Ecto neural progenitor cell (in vitro differentiated cells): ENCODE measurements around the gene GPR17.

Experiments used
- DNase-seq: peaks from one replicate; pipeline ENCODE4 v3.0.0-alpha.2; 2018; ENCODE audit warnings: low spot score

Gene GPR17, protein sequence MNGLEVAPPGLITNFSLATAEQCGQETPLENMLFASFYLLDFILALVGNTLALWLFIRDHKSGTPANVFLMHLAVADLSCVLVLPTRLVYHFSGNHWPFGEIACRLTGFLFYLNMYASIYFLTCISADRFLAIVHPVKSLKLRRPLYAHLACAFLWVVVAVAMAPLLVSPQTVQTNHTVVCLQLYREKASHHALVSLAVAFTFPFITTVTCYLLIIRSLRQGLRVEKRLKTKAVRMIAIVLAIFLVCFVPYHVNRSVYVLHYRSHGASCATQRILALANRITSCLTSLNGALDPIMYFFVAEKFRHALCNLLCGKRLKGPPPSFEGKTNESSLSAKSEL

GRCh38 chr2:127645395-127646291 lies at the start of gene GPR17:
Gene GPR17, plus strand, starts transcription at chr2:127646153. Its CDS starts 4,583 bp downstream, at chr2:127650736.
- DNase-seq: no peak

DNA sequence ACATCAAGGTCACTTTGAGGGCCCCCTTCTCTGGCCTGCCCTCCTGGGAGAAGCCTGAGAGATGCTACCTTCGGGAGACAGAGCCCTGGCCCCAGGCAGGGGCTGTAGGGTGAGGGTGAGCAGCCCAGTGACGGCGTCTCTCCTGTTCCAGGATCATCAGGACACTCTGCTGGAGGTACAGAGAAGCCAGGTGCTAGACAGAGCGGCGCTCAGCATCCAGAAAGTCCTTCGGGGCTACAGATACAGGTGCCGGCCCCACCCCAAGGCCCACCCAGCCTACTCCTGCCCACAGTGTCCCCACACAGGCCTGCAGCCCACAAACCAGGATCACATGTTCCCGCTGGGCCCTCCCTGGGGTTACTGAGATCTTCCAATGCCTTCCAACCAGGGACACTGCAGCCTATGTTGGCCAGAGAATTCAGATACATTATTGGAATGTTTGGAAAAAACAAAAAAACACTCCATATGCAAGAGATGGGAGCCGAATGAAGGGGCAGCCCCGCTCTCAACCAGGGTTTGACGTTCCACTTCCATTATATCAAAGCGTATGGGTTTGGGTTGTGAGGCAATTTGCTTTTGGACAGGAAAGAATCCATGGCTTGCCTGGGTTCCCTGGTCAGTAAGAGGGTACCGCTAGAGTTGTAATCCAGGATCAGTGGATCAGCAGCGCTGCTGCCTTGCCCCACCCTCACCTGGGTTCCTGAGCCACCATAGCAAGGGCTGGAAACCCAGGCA lies 49.5 kb upstream of the GPR17 start:
- peak; percentile 24 for DNase-seq

- DNase-seq: peak; percentile 22
These were observed 48.6 kb upstream of the GPR17 start for GRCh38 chr2:127597046-127597983.

DNA sequence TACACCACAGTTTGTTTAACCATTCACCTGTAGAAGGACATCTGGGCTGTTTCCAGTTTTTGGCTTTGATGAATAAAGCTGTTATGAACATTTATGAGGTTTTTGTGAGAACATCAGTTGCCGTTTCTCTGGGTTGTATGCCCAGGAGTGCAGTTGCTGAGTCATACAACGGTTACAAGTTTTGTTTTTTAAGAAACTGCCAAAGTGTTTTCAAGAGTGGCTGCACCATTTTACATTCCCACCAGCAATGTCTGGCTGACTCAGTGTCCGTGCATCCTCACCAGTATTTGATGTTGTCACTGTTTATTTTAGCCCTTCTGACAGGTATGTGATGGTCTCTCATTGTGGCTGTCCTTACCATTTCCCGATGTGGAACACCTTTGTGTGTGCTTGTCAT lies 48.0 kb upstream of the GPR17 start:
- DNase-seq: no peak

- no peak for DNase-seq
These were observed 47.2 kb upstream of the GPR17 start for GRCh38 chr2:127598711-127599110.

DNA sequence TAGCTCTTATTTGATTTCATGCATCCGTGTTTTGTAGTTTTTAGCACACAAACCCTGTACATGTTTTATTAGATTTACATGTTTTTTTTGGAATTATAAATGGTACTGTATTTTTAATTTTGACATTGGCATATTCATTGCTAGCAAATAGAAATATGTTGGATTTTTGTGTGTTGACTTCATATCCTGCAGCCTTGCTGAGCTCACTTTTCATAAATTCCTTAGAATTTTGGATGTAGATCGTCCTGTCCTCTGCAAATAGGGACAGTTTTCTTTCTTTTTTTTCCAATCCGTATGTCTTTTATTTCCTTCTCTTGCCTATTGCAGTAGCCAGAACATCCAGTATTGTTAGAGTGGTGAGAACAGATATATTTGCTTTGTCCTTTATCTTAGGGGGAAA lies 46.7 kb upstream of the GPR17 start:
- no peak for DNase-seq

GRCh38 chr2:127604986-127605385 lies 41.0 kb upstream of the GPR17 start:
- DNase-seq: no peak

DNA sequence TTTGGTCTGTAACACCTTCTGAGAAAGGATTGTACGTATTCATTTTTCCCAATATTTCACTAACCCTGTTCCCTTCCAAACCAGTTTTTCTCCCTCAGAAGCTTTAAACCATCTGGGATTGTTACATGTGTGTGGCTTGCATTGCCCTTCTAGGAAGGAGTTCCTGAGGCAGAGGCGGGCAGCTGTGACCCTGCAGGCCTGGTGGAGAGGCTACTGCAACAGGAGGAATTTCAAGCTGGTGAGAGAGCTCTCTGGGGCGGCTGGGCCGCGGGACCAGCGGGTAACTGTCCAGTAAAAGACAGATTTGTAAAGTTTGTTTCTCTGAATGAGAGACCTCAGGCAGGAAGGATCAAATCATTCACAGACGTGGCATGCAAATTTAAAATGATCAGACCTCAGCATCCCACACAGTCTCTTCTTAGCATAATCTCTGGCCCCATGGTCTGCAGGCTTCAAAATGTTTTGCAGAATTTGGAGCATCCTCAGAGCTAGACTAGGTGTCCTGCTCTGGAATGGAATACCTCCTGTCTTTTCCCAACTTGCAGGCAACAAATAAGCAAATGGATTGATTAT lies 40.2 kb upstream of the GPR17 start:
- DNase-seq: no peak

DNA sequence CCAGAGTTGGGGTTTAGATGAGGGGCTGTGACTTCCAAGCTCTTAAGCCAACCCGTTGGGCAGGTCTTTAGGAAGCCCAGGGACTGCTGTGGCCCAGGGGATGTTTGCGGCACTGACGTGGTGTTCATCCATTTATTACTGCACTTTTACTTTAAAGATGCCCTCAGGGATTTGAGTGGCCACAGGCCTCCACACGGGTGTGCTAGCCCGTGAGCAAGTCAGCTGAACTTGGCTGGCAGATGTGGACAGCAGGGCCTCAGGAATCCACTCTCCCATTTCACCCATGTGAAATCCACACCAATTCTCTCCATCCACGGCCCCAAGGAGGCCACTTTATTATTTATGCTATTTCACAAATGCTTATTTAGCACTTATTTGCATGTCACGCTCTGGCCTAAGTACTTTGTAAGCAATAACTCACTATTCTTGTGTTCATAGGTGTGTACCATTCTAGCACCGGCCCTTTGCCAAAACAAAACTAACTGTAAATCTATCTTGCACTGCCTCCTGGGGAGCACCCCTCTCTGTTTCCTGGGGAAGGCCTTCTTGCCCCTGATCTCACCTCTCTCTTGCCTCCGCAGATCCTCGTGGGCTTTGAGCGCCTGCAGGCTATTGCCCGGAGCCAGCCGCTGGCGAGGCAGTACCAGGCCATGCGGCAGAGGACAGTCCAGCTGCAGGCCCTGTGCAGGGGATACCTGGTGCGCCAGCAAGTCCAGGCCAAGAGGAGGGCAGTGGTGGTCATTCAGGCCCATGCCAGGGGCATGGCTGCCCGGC lies 39.1 kb upstream of the GPR17 start:
- no peak for DNase-seq

DNA sequence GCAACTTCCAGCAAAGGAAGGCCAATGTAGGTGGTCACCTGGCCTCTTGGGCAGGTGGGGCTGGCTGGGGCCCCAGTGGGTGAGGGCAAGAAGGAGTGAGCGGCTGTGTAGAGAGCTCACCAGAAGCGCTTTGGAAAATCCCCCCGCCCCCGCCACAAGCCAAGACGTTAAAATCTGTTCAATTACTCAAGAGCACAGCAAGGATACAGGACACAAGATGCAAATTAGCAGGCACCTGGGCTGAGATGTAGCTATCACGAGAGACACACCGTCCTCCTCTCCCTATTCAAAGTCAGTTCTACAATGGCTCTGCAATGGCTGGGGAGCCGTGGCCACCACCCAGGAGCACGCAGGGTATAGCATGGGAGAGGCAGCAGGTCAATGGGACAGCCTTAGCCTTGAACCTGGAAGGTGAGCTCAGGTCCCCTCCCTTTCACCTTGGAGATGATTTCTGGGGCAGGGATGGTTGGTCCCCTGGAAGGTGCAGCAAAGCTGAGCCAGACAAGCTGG lies 38.5 kb upstream of the GPR17 start:
- no peak for DNase-seq

- DNase-seq: no peak
These were observed 37.6 kb upstream of the GPR17 start for GRCh38 chr2:127608061-127609030.

DNA sequence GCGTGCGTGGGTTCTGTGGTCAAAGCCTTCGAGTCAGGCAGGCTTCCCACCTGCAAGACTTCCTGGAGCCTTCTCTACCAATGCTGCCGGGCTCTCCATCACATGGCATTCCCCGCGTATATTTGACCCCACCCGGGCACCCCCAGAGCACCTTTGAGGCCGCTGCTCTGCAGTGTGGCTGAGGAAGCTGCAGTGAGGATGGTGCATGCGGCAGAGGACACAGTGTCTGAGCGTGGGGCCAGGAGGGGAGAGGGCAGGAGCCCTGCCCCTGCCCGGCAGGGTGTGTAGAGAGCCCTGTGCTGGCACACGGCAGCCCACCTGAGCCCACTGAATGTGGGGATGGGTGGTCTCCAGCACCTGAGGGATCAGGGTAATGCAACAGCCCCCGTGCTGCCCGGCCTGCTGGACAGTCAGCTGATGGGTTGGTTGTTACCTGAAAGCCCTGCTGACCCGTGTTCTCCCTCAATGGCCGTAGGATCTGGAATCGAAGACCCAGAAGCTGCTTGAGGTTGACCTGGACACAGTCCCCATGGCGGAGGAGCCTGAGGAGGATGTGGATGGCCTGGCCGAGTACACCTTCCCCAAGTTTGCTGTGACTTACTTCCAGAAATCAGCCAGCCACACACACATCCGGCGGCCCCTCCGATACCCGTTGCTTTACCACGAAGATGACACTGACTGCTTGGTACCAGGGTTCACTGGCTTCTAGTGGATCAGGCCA lies 36.8 kb upstream of the GPR17 start:
- DNase-seq: peak; percentile 29

DNA sequence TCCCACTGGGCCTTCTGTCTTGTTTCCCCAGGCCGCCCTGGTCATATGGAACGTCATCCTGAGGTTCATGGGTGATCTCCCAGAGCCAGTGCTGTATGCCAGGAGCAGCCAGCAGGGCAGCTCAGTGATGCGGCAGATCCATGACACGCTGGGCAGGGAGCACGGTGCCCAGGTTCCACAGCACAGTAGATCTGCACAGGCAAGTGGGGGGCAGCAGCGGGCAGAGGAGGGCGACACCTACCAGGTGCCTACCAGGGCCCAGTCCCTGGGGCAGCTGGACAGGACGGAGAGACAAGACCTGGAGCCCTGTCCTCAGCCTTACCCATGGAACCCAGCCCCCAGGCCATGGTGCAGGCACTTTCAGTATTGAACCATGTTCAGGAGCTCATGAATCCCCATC lies 36.1 kb upstream of the GPR17 start:
- peak; percentile 15 for DNase-seq

- no peak for DNase-seq
These were observed 35.4 kb upstream of the GPR17 start for GRCh38 chr2:127610561-127610960.

DNA sequence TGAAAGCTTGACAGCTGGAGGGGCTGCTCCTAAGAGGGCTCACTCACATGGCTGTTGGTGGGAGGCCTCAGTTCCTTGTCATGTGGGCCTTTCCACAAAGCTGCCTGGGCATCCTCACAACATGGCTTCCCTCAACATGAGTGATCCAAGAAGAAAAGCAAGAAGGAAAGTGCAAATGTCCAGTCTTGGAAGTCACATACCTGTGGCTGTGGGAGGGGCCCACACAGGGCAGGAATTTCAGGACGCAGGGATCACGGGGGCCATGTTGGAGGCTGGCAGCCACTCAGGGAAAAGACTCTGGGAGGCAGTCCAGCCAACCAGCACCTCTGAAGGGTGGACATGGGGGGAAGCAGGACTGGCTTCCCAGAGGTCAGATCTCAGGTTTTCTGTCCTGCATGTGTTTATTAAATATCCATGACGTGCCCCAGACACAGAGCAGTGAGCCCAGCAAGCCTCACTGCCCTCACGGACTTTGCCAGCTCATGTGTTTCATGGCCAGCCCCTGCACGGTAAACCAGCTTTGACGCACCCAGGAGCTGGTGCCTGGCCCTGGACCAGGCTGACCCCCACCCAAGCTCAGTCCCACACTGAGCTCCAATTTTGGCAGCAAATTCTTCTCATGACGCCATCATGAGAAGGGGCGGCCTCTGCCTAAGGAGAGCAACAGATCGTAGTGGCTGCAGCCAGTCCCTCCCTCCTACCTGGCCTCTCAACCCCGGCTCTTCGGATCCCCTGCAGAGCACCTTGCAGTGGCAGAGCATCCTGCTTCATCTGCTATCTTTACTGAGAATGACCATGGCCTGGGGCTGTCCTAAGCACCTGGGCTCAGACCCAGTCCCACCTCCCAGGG lies 34.7 kb upstream of the GPR17 start:
- no peak for DNase-seq

DNA sequence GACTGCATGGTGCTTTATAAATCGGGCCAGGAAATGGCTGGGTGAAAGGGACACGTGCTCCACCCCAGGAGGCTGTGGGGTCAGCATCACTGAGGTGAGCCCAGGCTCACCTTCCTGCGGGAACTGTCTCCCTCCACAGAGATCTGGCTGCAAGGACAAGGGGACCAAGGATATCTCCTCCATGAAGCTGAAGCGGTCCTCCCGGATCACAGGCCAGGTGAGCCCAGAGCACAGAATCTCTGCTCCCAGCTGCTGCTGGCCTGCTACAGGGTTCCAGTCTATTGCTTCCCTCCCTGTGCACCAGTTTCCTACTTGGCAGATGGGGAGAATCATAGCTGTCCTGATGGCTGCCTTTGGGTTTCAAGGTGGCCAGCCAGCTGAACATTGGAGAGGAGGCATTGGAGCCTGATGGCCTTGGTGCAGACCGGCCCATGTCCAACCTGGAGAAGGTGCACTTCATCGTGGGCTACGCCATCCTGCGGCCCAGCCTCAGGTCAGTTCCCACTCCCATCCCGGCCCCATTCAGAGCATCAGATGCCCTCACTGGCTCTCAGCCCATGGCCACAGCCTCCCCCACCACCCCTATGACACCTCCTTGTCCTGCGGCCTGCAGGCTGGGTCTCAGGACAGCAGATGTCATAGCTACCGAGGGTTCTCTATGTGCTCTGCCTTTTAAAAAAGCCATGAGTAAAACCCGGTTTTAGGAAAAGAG lies 33.7 kb upstream of the GPR17 start:
- no peak for DNase-seq

- no peak for DNase-seq
These were observed 31.7 kb upstream of the GPR17 start for GRCh38 chr2:127614246-127614645.
